Adrenal gland (tissue), 12 donors: Measurements from ENCODE around the gene SLC24A3. TPM values are rescaled to one million over a fixed set of nuclear protein-coding genes. Genes with fewer than 3 reads are reported as not detected.

Source experiments
- DNase-seq, 7 donors: peaks; one replicate each; pipeline ENCODE4 v3.0.0-alpha.2; 2019 to 2020
- H3K27ac ChIP-seq, 5 donors: fragments of 200-600 bp; sonication (generic) in 4 of 5; 1 replicate in 3 of 5; 2 replicates in 2 of 5; pipeline versions ENCODE4 v1.5.1 to v1.8.0; 2016 to 2020; ENCODE audit warnings: mild to moderate bottlenecking in 1 of 5
- H3K27me3 ChIP-seq: fragments of 200-600 bp; 2 replicates; pipeline ENCODE4 v1.8.0; 2021
- H3K36me3 ChIP-seq, 2 donors: fragments of 200-600 bp; replicated peaks in 1 of 2; 1 replicate in 1 of 2; 2 replicates in 1 of 2; pipeline versions ENCODE4 v1.5.1 to v1.8.0; 2018 to 2022
- H3K4me1 ChIP-seq, 2 donors: fragments of 200-600 bp; replicated peaks in 1 of 2; 1 replicate in 1 of 2; 2 replicates in 1 of 2; pipeline versions ENCODE4 v1.5.1 to v1.8.0; 2018 to 2021
- H3K4me3 ChIP-seq, 4 donors: fragments of 200-600 bp; sonication (generic) in 3 of 4; one replicate each; pipeline ENCODE4 v1.5.1; 2016 to 2018
- H3K9me3 ChIP-seq, 3 donors: fragments of 200-600 bp; sonication (generic) in 1 of 3; replicated peaks in 1 of 3; 1 replicate in 2 of 3; 2 replicates in 1 of 3; pipeline versions ENCODE4 v1.5.1 to v1.8.0; 2016 to 2021
- CTCF ChIP-seq, 6 experiments: fragments of 450-650 bp in 4 of 6; fragments of 200-600 bp in 2 of 6; sonication (generic) in 1 of 6; IDR thresholded peaks; 1 replicate in 5 of 6; 2 replicates in 1 of 6; pipeline versions ENCODE4 v1.5.1 to v1.8.0; 2016 to 2021; ENCODE audit warnings: antibody characterized with exemption in 6 of 6, mild to moderate bottlenecking in 2 of 6, moderate library complexity in 1 of 6
- POLR2A ChIP-seq, 2 donors: fragments of 450-650 bp; IDR thresholded peaks; one replicate each; pipeline ENCODE4 v1.6.1; 2017; ENCODE audit warnings: antibody characterized with exemption in 2 of 2, mild to moderate bottlenecking in 2 of 2, moderate library complexity in 1 of 2
- WGBS, 4 donors: extraction: QIAGEN DNeasy Blood & Tissue Kit in 2 of 4; methylation state at CpG; one replicate each; pipeline versions ENCODE4 v1.1.5 to v1.1.7; 2013 to 2017; 5-methylcytosine and 5-hydroxymethylcytosine counted together
- intact Hi-C, 2 donors: fragments of 100-400 bp; cut with DNase I; formaldehyde crosslinking; loops; one replicate each; pipeline versions ENCODE4 v1.14.1 to v1.15.0; 2022 to 2023
- polyA plus RNA-seq, 3 donors: library from polyadenylated mRNA; stranded (reverse); fragments of 200-250 nt in 2 of 3; fragments of 350-450 nt in 1 of 3; fragmentation: Illumina TruSeq in 1 of 3; extraction: RNeasy Lipid Tissue Mini Kit (QIAGEN cat#74804) in 1 of 3; gene quantifications; one replicate each; pipeline ENCODE4 v1.2.3, GENCODE V29; 2013 to 2014
- total RNA-seq, 9 donors: library from RNA; depleted of rRNA in 4 of 9; stranded (reverse); fragments of >200 nt in 4 of 9; fragments of 120-200 nt in 1 of 9; fragmentation: NEBNext Ultra II Directional in 1 of 9; extraction: Animal tissue kit (Norgen Biotek cat#: 25700) in 1 of 9; gene quantifications; one replicate each; pipeline versions ENCODE4 v1.1.0 to v1.2.4, GENCODE V29; 2013 to 2023
- donor health status: healthy with polysubstance abuse.
- donor health status: Bipolar disorder and iron deficiency.
- donor health status: DM: yes; HTN: yes; CAD: no.
- donor health status: DM: no; HTN: no; CAD: no.
- donor health status: DM: no; HTN: no; CAD: no.
- donor health status: DM: yes; HTN: yes; CAD: no.

SLC24A3 gene
- total and polyA plus RNA-seq, 12 donors = 0.89 to 44.4 (median 2.7) TPM

- Histone ChIP-seq H3K27me3 (no peaks in the 10 kb centered on the region), H3K36me3 (no peaks in the 10 kb centered on the region), H3K4me1 (peaks cover 19% of the 10 kb centered on the region in 2 donors), H3K9me3 (no peaks in the 10 kb centered on the region), H3K4me3 (no peak overlapping the region), H3K27ac (peak overlapping the region in 4 of 5 donors; percentile 66 to 87 (median 78))
- 19 to 30% (median 22%) methylated on average over 7 of the region's 7 CpGs for WGBS, 4 donors
- intact Hi-C loops = no loop called here
- peak; percentile 88 to 96 (median 92) for DNase-seq
- no peak for TF ChIP-seq CTCF (IDR thresholded peaks at IDR 0.05)
- no peak for TF ChIP-seq POLR2A (IDR thresholded peaks at IDR 0.05)
Measured at GRCh38 chr20:19275630-19276071, 63.2 kb downstream of the SLC24A3 start.

- TF ChIP-seq CTCF (IDR thresholded peaks at IDR 0.05) = no peak
- no peak for TF ChIP-seq POLR2A (IDR thresholded peaks at IDR 0.05)
- intact Hi-C loops = no loop called here
- no peaks in the 10 kb centered on the region for H3K27me3 ChIP-seq
- H3K4me3 ChIP-seq = no peak overlapping the region
- H3K36me3 ChIP-seq = no peaks in the 10 kb centered on the region
- peaks cover 19% of the 10 kb centered on the region in 2 donors for H3K4me1 ChIP-seq
- H3K27ac ChIP-seq = no peak overlapping the region
- no peaks in the 10 kb centered on the region for H3K9me3 ChIP-seq
- DNase-seq = no peak
- 68 to 86% (median 76%) methylated on average over 1 of the region's 1 CpG for WGBS, 4 donors
Measured at GRCh38 chr20:19277381-19277780, 64.9 kb downstream of the SLC24A3 start.

GRCh38 chr20:19283490-19284025, 71.1 kb downstream of the SLC24A3 start:
- no peak for DNase-seq
- 90 to 95% (median 92%) methylated on average over 4 to 6 of the region's 6 CpGs for WGBS, 4 donors
- H3K27me3 ChIP-seq = no peaks in the 10 kb centered on the region
- H3K9me3 ChIP-seq = no peaks in the 10 kb centered on the region
- H3K36me3 ChIP-seq = no peaks in the 10 kb centered on the region
- H3K27ac ChIP-seq = no peak overlapping the region
- intact Hi-C loops = no loop called here
- TF ChIP-seq CTCF (IDR thresholded peaks at IDR 0.05) (no peak), POLR2A (IDR thresholded peaks at IDR 0.05) (no peak)
- H3K4me3 ChIP-seq = no peak overlapping the region
- peaks cover 4 to 29% of the 10 kb centered on the region in 2 donors for H3K4me1 ChIP-seq

- H3K27ac ChIP-seq = no peak overlapping the region
- no peaks in the 10 kb centered on the region for H3K27me3 ChIP-seq
- WGBS, 4 donors = 62 to 71% (median 67%) methylated on average over 3 of the region's 3 CpGs
- TF ChIP-seq POLR2A (IDR thresholded peaks at IDR 0.05) (no peak), CTCF (IDR thresholded peaks at IDR 0.05) (no peak)
- no peak overlapping the region for H3K4me3 ChIP-seq
- H3K9me3 ChIP-seq = no peaks in the 10 kb centered on the region
- H3K36me3 ChIP-seq = no peaks in the 10 kb centered on the region
- H3K4me1 ChIP-seq = peaks cover 4 to 33% of the 10 kb centered on the region in 2 donors
- intact Hi-C loops = no loop called here
- DNase-seq = no peak
Measured at GRCh38 chr20:19284400-19285178, 72.1 kb downstream of the SLC24A3 start.
